GM18861 (cell line): ENCODE measurements around the gene SH2D4B.
"Not testable (repeated sequence)": the region's sequence is repeated elsewhere in the genome, so short reads cannot be mapped to it uniquely, and the experiment has no call there.

Experiments
- ATAC-seq: cut with Tn5 transposase; IDR thresholded peaks from one replicate; pipeline ENCODE4 v1.9.1; 2021; ENCODE audit not compliant: unreplicated experiment

SH2D4B gene

GRCh38 chr10:80542053-80542452, 4.4 kb downstream of the SH2D4B start:
- ATAC-seq = no peak

DNA sequence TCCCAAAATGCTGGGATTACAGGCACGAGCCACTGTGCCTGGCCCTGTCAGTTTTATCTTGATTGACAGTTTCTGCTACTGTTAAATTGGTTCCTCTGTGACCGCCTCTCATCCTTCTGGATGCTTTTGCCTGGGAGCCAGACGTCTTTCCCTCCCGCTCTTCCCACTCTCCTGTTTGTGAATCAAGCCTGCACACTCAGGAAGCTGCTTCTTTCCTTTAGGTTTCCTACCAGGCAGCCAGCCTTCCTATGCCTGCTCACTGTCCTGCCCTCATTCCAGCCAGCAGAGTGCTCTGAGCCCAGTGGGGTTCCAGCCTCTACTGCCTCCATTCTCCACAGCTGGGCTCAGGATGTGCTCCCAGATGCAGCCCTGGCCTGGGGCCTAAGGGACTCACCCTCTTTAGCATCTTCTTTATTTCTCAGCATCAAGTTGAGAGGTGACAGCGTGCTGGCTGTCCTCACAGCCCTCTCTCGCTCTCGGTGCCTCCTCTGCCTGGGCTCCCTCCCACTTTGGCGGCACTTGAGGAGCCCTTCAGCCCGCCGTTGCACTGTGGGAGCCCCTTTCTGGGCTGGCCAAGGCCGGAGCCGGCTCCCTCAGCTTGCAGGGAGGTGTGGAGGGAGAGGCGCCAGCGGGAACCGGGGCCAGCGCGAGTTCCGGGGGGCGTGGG, 5.1 kb downstream of the SH2D4B start:
- ATAC-seq = no peak

DNA sequence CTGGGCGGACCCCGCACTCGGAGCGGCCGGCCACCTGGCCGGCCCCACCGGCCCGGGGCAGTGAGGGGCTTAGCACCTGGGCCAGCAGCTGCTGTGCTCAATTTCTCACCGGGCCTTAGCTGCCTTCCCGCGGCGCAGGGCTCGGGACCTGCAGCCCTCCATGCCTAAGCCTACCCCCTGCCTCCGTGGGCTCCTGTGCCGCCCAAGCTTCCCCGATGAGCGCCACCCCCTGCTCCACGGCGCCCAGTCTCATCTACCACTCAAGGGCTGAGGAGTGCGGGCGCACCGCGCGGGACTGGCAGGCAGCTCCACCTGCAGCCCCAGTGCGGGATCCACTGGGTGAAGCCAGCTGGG, 5.6 kb downstream of the SH2D4B start:
- not testable (repeated sequence) for ATAC-seq

DNA sequence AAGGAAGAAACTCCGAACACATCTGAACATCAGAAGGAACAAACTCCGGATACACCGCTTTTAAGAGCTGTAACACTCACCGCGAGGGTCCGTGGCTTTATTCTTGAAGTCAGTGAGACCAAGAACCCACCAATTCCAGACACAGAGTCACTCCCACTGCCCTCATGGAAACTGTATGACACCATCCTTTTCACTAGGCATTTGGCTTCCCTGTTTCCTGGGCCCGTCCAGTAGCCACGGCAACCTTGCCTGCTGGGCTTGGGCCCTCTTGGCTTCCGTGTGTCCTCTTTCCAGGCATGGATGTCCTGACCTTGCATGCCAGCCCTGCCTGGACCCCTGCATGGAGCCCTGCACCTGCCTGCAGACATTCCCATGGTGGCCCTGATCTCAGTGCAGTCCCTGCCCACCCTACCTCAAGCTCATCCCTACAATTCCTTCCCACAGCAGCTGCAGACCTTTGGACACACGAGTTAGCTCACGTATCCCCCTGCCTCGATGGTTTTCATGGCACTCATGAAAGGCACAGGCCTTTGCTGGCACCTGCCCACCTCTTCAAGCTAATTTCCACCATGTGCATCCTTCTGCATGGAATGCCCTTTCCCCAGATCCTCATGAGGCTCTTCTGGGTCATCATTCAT, 6.7 kb downstream of the SH2D4B start:
- no peak for ATAC-seq

GRCh38 chr10:80545258-80545881, 7.7 kb downstream of the SH2D4B start:
- ATAC-seq = no peak

GRCh38 chr10:80552151-80552646, 14.5 kb downstream of the SH2D4B start:
- ATAC-seq = no peak

- ATAC-seq = no peak
Measured at GRCh38 chr10:80553436-80553835, 15.7 kb downstream of the SH2D4B start.

DNA sequence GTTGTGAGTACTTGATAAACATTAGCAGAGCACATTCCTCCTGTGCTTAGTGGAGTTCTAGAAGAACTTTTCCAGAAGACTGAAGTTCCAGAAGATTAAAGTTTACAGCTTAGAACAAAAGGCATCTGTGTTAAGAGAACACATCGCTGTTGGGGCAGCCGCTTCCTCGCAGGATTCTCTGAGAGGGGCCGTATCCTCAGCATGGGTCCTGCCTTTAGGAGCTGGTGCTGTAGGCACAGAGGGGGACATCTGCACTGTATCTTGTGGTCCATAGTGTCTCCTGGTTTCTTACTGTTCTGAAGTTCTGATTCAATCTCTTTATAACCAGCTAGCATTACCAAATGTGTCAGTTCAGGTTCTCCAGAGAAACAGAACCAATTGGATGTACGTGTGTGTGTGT, 16.3 kb downstream of the SH2D4B start:
- no peak for ATAC-seq

DNA sequence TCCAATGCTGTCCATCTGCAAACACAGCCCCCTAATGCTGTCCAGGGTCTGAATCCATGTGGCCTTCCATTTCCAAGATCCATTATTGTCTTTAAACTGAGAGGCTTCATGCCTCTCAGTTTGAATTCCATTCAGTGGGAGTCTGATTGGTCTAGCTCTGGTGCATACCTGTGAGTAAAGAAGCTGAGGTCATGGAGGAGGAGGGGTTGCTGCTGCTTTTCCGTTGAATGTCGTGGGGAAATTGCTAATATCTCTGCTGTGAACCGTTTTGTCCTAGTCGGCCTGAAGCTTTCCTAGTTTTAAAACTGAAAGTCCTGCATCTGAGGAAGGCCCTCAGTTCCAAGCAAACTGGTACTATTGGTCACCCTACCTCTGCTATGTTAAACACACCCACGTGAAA, 17.7 kb downstream of the SH2D4B start:
- ATAC-seq = no peak

GRCh38 chr10:80561950-80562349, 24.2 kb downstream of the SH2D4B start:
- no peak for ATAC-seq

DNA sequence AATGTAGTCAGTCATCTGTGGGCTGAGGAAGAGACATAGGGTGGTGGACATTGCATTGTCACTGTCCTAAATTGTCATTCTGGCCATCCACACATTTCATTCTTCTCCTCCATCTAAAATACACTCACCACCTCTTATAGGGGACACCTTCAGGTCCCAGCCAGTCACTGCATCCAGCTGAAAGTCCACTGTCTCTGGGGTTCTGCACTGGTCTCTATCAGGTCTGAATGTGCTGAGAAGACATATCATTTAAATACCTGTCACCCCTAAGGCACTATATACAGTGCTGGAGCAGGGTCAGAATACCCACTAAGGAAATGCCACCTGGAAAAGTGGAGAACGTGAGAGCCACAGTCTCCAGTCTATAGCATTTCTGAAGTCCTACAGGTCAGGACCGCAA, 29.6 kb downstream of the SH2D4B start:
- ATAC-seq = no peak

GRCh38 chr10:80569131-80569895, 31.6 kb downstream of the SH2D4B start:
- no peak for ATAC-seq

DNA sequence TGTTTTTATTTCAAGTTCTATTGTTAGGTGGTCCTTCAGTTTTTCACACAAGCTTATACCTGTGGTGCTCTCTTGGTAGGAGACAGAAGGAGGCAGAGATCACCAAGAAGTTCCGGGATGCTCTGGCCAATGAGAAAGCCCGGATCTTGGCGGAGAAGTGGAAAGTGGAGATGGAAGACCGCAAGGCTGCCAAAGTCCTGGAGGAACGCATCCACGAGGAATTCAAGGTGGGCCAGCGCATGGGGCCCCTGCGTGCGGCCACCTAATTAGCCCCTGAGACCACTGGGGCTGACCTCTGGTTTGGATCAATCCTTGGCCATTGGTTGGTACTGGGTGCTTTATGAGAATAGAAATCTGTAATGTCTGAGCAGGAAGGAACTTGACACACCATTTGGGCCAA, 33.6 kb downstream of the SH2D4B start:
- ATAC-seq = no peak

- ATAC-seq = no peak
Measured at GRCh38 chr10:80579181-80579763, 41.6 kb downstream of the SH2D4B start.

DNA sequence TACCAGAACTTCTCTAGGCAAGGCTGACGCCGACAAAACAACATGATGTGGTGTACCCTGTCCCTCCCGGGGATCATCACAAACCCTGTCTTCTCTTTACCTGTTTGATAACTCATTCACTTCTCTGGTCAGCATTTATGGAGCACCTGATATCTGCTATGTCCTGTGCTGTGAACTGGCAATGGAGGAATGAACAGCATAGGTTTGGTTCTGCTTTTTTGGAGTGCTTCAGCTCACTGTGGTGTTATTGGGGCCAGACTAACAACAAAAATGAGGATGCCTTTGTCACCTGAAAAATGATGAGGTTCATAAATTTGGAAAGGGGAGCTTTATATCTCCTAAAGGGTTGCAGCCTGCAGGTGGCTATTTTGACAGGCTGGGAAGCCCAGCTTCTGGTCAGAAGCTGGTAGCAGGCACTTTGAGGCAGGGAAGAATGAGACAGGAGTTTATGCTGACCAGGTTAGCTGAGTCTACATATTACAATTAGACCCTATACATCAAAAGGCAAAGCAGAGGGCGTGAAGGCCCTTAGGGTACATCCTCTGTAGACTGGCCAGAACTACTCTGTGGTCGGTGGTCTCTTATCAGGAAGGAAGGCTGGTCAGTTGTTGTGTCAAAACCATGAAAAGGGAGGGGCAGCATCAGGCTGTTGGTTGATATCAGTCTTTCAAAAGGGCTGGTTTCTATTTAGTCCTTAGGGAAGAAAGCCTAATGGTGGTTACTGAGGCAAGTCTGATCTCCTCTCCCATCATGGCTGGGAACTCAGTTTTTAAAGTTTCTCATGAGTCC, 42.3 kb downstream of the SH2D4B start:
- no peak for ATAC-seq

GRCh38 chr10:80580638-80581468, 43.2 kb downstream of the SH2D4B start:
- no peak for ATAC-seq

DNA sequence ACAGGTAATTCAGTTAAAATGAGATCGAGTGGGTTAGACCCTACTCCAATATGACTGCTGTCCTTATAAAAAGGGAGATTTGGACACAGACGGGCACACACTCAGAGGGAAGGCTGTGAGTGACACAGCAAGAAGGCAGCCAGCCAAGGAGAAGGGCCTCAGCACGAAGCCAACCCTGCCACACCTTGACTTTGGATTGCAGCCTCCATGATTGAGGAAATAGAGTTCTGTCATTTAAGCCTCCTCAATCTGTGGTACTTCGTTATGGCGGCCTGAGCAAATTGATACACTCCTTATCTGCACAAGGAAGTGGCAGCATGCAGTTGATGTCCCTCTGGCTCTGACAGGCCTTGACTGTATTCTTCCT, 43.8 kb downstream of the SH2D4B start:
- ATAC-seq = no peak

GRCh38 chr10:80582286-80582960, 44.7 kb downstream of the SH2D4B start:
- ATAC-seq = no peak

DNA sequence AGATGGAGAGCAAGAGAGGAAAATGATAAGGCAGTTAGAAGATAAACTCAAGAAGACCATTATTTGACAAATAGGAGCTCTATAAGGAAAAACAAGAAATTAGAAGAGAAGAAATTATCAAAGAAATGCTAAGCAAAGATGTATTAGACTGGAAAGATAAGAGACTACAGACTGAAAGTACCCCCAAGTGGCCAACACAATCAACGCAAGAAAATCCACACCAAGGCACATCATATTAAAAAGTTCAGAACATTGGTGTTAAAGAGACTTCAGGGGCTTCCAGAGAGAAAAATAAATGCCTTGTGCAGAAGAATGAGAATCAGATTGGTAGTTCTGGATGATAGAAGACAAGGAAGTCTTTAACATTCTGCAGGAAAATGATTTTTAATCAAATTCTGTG, 46.0 kb downstream of the SH2D4B start:
- ATAC-seq = no peak
